SK-N-SH treated with all-trans-retinoic acid at 6 μM for 48 hours (cell line): Measurements from ENCODE around the gene SERPINB1.

ENCODE experiments used
- ATAC-seq: fragments of 200-7000 bp; cut with Tn5 transposase; 3 replicates; pipeline ENCODE4 v1.9.1; 2020; ENCODE audit warnings: mild to moderate bottlenecking, moderate library complexity
- ARNTL ChIP-seq: fragments of 450-650 bp; formaldehyde crosslinking; IDR thresholded peaks from 2 replicates; pipeline ENCODE4 v1.5.0; 2020; ENCODE audit warnings: low read depth, mild to moderate bottlenecking, moderate library complexity, borderline replicate concordance
- BACH2 ChIP-seq: fragments of 250-450 bp; sonication (Bioruptor Pico); IDR thresholded peaks from 2 replicates; pipeline ENCODE4 v1.9.0; 2021; ENCODE audit warnings: mild to moderate bottlenecking, borderline replicate concordance
- CSDC2 ChIP-seq: fragments of 250-450 bp; sonication (Bioruptor Pico); IDR thresholded peaks from 2 replicates; pipeline ENCODE4 v1.5.0; 2020; ENCODE audit warnings: mild to moderate bottlenecking, moderate library complexity
- ESRRG ChIP-seq: fragments of 250-450 bp; sonication (Bioruptor Pico); IDR thresholded peaks from 2 replicates; pipeline ENCODE4 v1.6.1; 2021; ENCODE audit warnings: mild to moderate bottlenecking
- GLIS3 ChIP-seq: fragments of 250-450 bp; sonication (Bioruptor Pico); IDR thresholded peaks from 2 replicates; pipeline ENCODE4 v1.5.0; 2020; ENCODE audit warnings: mild to moderate bottlenecking, moderate library complexity
- ISL1 ChIP-seq: fragments of 250-450 bp; sonication (Bioruptor Pico); IDR thresholded peaks from 2 replicates; pipeline ENCODE4 v2.1.2; 2022; ENCODE audit warnings: mild to moderate bottlenecking, moderate library complexity
- OSR1 ChIP-seq: fragments of 250-450 bp; sonication (Bioruptor Pico); IDR thresholded peaks from 2 replicates; pipeline ENCODE4 v1.8.0; 2022; ENCODE audit warnings: moderate library complexity, mild to moderate bottlenecking, inconsistent platforms
- RARB ChIP-seq: fragments of 250-450 bp; sonication (Bioruptor Pico); IDR thresholded peaks from 2 replicates; pipeline ENCODE4 v1.8.0; 2021; ENCODE audit warnings: mild to moderate bottlenecking, moderate library complexity
- SNAI2 ChIP-seq: fragments of 250-450 bp; sonication (Bioruptor Pico); IDR thresholded peaks from 2 replicates; pipeline ENCODE4 v1.5.0; 2020; ENCODE audit warnings: mild to moderate bottlenecking, moderate library complexity
- TCF4 ChIP-seq: fragments of 250-450 bp; sonication (Bioruptor Pico); IDR thresholded peaks from 2 replicates; pipeline ENCODE4 v1.8.0; 2021; ENCODE audit warnings: mild to moderate bottlenecking, moderate library complexity, borderline replicate concordance
- TOX ChIP-seq: fragments of 250-450 bp; sonication (Bioruptor Pico); IDR thresholded peaks from 2 replicates; pipeline ENCODE4 v1.8.0; 2021; ENCODE audit warnings: mild to moderate bottlenecking, moderate library complexity, borderline replicate concordance
- ZC3H10 ChIP-seq: fragments of 250-450 bp; sonication (Bioruptor Pico); IDR thresholded peaks from 2 replicates; pipeline ENCODE4 v1.5.1; 2021; ENCODE audit warnings: mild to moderate bottlenecking, moderate library complexity
- ZFP3 ChIP-seq: fragments of 250-450 bp; sonication (Bioruptor Pico); IDR thresholded peaks from 2 replicates; pipeline ENCODE4 v1.5.0; 2020; ENCODE audit warnings: mild to moderate bottlenecking, moderate library complexity
- ZFP30 ChIP-seq: fragments of 450-650 bp; formaldehyde crosslinking; IDR thresholded peaks from 2 replicates; pipeline ENCODE4 v1.5.0; 2022; ENCODE audit warnings: mild to moderate bottlenecking, moderate library complexity
- ZNF565 ChIP-seq: fragments of 450-650 bp; formaldehyde crosslinking; conservative IDR thresholded peaks from 2 replicates; pipeline ENCODE4 v1.5.0; 2020; ENCODE audit warnings: low read depth, mild to moderate bottlenecking, moderate library complexity
- ZNF70 ChIP-seq: fragments of 450-650 bp; formaldehyde crosslinking; IDR thresholded peaks from 2 replicates; pipeline ENCODE4 v1.5.0; 2020; ENCODE audit warnings: mild to moderate bottlenecking, moderate library complexity
- ZNF8 ChIP-seq: fragments of 450-650 bp; formaldehyde crosslinking; IDR thresholded peaks from 2 replicates; pipeline ENCODE4 v1.5.0; 2020; ENCODE audit warnings: mild to moderate bottlenecking, moderate library complexity
- TF ChIP-seq, protein P1 (sequence below): fragments of 250-450 bp; sonication (Bioruptor Pico); IDR thresholded peaks from 2 replicates; pipeline ENCODE4 v1.8.0; 2021; ENCODE audit warnings: low read depth, mild to moderate bottlenecking, moderate library complexity, borderline replicate concordance
- TF ChIP-seq, protein P2 (sequence below): fragments of 250-450 bp; sonication (Bioruptor Pico); IDR thresholded peaks from 2 replicates; pipeline ENCODE4 v1.5.0; 2020; ENCODE audit warnings: mild to moderate bottlenecking, moderate library complexity
- TF ChIP-seq, protein P3 (sequence below): fragments of 250-450 bp; sonication (Bioruptor Pico); IDR thresholded peaks from 2 replicates; pipeline ENCODE4 v1.5.1; 2021; ENCODE audit warnings: mild to moderate bottlenecking, moderate library complexity
- TF ChIP-seq, protein P4 (sequence below): fragments of 250-450 bp; sonication (Bioruptor Pico); IDR thresholded peaks from 2 replicates; pipeline ENCODE4 v1.5.1; 2020; ENCODE audit warnings: low read depth, mild to moderate bottlenecking, moderate library complexity
- TF ChIP-seq, protein P5 (sequence below): fragments of 250-450 bp; sonication (Bioruptor Pico); IDR thresholded peaks from 2 replicates; pipeline ENCODE4 v1.8.0; 2020; ENCODE audit warnings: mild to moderate bottlenecking, moderate library complexity, borderline replicate concordance

SERPINB1 gene

DNA sequence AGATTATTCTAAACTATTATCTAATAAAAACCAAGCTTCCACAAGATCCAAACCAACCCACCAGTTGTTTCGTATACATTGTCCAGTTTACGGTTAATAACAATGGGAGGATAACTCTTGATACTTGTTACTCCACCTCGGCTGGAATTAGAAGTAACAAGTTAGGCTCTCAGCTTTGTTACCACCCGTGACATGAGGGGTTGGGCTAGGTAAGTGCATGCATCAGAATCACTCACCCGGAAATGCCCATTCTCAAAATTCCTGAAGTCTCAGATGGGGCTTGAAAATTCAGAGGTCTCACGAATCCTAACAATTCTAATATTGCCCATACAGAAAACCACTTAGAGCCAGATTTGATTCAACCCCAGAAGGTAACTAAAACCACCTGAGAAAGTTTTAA lies 27.0 kb upstream of the SERPINB1 start:
- no peak for ATAC-seq
- TF ChIP-seq ISL1 (CRISPR knock-in tag) = no peak
- no peak for TF ChIP-seq ARNTL (CRISPR knock-in tag)
- TF ChIP-seq ESRRG (CRISPR knock-in tag) = no peak
- no peak for TF ChIP-seq ZNF8 (CRISPR knock-in tag)
- no peak for TF ChIP-seq TCF4 (CRISPR knock-in tag)
- TF ChIP-seq ZNF565 = no peak
- no peak for TF ChIP-seq OSR1 (CRISPR knock-in tag)
- no peak for TF ChIP-seq ZC3H10 (CRISPR knock-in tag)
- TF ChIP-seq RARB (CRISPR knock-in tag) = no peak
- TF ChIP-seq, protein P1, sequence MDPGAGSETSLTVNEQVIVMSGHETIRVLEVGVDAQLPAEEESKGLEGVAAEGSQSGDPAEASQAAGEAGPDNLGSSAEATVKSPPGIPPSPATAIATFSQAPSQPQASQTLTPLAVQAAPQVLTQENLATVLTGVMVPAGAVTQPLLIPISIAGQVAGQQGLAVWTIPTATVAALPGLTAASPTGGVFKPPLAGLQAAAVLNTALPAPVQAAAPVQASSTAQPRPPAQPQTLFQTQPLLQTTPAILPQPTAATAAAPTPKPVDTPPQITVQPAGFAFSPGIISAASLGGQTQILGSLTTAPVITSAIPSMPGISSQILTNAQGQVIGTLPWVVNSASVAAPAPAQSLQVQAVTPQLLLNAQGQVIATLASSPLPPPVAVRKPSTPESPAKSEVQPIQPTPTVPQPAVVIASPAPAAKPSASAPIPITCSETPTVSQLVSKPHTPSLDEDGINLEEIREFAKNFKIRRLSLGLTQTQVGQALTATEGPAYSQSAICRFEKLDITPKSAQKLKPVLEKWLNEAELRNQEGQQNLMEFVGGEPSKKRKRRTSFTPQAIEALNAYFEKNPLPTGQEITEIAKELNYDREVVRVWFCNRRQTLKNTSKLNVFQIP (CRISPR knock-in tag) = no peak
- no peak for TF ChIP-seq ZFP3
- TF ChIP-seq, protein P2, sequence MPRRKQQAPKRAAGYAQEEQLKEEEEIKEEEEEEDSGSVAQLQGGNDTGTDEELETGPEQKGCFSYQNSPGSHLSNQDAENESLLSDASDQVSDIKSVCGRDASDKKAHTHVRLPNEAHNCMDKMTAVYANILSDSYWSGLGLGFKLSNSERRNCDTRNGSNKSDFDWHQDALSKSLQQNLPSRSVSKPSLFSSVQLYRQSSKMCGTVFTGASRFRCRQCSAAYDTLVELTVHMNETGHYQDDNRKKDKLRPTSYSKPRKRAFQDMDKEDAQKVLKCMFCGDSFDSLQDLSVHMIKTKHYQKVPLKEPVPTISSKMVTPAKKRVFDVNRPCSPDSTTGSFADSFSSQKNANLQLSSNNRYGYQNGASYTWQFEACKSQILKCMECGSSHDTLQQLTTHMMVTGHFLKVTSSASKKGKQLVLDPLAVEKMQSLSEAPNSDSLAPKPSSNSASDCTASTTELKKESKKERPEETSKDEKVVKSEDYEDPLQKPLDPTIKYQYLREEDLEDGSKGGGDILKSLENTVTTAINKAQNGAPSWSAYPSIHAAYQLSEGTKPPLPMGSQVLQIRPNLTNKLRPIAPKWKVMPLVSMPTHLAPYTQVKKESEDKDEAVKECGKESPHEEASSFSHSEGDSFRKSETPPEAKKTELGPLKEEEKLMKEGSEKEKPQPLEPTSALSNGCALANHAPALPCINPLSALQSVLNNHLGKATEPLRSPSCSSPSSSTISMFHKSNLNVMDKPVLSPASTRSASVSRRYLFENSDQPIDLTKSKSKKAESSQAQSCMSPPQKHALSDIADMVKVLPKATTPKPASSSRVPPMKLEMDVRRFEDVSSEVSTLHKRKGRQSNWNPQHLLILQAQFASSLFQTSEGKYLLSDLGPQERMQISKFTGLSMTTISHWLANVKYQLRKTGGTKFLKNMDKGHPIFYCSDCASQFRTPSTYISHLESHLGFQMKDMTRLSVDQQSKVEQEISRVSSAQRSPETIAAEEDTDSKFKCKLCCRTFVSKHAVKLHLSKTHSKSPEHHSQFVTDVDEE (CRISPR knock-in tag) = no peak
- TF ChIP-seq, protein P3, sequence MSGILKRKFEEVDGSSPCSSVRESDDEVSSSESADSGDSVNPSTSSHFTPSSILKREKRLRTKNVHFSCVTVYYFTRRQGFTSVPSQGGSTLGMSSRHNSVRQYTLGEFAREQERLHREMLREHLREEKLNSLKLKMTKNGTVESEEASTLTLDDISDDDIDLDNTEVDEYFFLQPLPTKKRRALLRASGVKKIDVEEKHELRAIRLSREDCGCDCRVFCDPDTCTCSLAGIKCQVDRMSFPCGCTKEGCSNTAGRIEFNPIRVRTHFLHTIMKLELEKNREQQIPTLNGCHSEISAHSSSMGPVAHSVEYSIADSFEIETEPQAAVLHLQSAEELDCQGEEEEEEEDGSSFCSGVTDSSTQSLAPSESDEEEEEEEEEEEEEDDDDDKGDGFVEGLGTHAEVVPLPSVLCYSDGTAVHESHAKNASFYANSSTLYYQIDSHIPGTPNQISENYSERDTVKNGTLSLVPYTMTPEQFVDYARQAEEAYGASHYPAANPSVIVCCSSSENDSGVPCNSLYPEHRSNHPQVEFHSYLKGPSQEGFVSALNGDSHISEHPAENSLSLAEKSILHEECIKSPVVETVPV = no peak
- no peak for TF ChIP-seq TOX (CRISPR knock-in tag)
- no peak for TF ChIP-seq SNAI2 (CRISPR knock-in tag)
- no peak for TF ChIP-seq ZFP30 (CRISPR knock-in tag)
- TF ChIP-seq, protein P4, sequence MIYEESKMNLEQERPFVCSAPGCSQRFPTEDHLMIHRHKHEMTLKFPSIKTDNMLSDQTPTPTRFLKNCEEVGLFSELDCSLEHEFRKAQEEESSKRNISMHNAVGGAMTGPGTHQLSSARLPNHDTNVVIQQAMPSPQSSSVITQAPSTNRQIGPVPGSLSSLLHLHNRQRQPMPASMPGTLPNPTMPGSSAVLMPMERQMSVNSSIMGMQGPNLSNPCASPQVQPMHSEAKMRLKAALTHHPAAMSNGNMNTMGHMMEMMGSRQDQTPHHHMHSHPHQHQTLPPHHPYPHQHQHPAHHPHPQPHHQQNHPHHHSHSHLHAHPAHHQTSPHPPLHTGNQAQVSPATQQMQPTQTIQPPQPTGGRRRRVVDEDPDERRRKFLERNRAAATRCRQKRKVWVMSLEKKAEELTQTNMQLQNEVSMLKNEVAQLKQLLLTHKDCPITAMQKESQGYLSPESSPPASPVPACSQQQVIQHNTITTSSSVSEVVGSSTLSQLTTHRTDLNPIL (CRISPR knock-in tag) = no peak
- TF ChIP-seq BACH2 = no peak
- TF ChIP-seq CSDC2 (CRISPR knock-in tag) = no peak

DNA sequence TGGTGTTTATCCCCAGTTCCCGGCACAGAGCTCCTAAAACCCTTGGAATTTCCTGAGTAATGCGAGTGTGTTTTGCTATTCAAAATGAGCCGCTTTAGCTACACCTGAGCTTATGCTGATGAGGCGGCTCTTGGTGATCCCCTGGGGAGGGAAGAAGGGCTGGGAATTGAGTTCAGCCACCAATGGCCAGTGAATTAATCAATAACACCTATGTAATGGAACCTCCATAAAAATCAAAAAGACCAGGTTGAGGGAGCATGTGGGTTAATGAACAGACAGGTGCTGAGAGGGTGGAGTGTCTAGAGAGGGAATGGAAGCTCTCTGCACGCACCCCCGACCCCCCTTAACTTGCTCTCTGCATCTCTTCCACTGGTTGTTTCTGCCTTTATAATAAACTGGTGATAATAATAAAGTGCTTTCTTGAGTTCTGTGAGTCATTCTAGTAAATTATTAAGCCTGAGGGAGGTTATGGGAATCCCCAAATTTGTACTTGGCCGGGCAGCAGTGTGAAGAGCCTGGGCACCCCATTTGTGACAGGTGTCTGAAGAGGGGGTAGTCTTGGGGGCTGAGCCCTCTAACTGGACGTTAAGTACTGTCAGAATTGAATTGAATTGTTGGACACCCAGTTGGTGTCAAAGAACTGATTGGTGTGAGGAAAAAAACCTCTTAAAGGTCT lies 24.6 kb upstream of the SERPINB1 start:
- no peak for ATAC-seq
- TF ChIP-seq ZNF8 (CRISPR knock-in tag) (no peak), ZFP3 (no peak), ZNF70 (no peak), RARB (CRISPR knock-in tag) (no peak), GLIS3 (CRISPR knock-in tag) (no peak), BACH2 (no peak), ZNF565 (no peak), CSDC2 (CRISPR knock-in tag) (no peak), OSR1 (CRISPR knock-in tag) (no peak), ZC3H10 (CRISPR knock-in tag) (no peak), ARNTL (CRISPR knock-in tag) (no peak), ZFP30 (CRISPR knock-in tag) (no peak), TOX (CRISPR knock-in tag) (no peak), SNAI2 (CRISPR knock-in tag) (no peak), ESRRG (CRISPR knock-in tag) (no peak)
- TF ChIP-seq, protein P5, sequence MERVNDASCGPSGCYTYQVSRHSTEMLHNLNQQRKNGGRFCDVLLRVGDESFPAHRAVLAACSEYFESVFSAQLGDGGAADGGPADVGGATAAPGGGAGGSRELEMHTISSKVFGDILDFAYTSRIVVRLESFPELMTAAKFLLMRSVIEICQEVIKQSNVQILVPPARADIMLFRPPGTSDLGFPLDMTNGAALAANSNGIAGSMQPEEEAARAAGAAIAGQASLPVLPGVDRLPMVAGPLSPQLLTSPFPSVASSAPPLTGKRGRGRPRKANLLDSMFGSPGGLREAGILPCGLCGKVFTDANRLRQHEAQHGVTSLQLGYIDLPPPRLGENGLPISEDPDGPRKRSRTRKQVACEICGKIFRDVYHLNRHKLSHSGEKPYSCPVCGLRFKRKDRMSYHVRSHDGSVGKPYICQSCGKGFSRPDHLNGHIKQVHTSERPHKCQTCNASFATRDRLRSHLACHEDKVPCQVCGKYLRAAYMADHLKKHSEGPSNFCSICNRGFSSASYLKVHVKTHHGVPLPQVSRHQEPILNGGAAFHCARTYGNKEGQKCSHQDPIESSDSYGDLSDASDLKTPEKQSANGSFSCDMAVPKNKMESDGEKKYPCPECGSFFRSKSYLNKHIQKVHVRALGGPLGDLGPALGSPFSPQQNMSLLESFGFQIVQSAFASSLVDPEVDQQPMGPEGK (CRISPR knock-in tag) = no peak
- TF ChIP-seq, protein P4 (CRISPR knock-in tag) = no peak
- TF ChIP-seq, protein P2 (CRISPR knock-in tag) = no peak
- TF ChIP-seq, protein P1 (CRISPR knock-in tag) = no peak
